Measurements from ENCODE around the gene PRDM16. TPM values are rescaled to one million over a fixed set of nuclear protein-coding genes. Genes with fewer than 3 reads are reported as not detected.

PRDM16 gene
- total RNA-seq, 4 donors from 2014 or later: 0.19 to 1.6 (median 0.36) TPM

DNA sequence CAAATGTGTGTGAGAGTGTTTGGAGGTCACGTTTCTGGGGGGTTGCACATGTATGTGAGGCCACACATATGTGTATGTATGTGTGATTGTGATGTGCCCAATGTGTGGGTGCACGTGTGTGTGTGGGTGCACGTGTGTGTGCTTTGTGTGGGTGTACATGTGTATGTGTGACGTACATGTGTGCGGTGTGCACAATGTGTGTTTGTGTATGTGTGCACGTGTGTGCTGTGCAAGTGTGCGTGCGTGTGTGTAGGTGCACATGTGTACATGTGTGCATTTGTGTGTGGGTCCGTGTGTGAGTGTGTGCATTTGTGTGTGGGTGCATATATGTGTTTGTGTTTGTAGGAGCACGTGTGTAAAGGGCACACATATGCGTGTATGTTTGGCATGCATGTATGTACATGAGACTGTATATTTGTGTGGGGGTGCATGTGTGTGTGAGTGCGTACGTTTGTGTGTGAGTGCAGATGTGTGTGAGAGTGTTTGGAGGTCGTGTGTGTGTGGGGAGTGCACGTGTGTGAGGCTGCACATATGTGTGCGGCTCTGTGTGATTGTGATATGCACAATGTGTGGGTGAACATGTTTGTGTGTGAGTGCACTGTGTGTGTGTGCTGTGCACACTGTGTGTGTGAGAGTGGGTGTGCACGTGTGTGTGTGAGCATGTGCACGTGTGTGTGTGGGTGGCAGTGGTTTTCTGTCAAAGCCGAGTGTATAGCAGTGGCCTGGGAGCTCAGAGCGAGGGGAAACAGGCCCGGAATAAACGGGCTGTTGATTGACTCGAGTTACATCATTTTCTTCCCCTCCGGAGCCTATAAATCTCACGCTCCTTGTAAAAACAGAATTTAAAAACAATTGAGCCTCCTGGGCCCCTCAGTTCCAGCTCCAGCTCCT lies 252.8 kb downstream of the PRDM16 start:
- no peak for DNase-seq (ENCODE audit: low spot score in 2 of 2)
- no peak overlapping the region for H3K4me3 ChIP-seq
- H3K27ac ChIP-seq: no peak overlapping the region
- no peaks in the 10 kb centered on the region for H3K36me3 ChIP-seq
- no peaks in the 10 kb centered on the region for H3K9me3 ChIP-seq
- TF ChIP-seq POLR2A (IDR thresholded peaks at IDR 0.05) (no peak), EP300 (IDR thresholded peaks at IDR 0.05) (no peak), POLR2AphosphoS5 (IDR thresholded peaks at IDR 0.05) (no peak)
- TF ChIP-seq, protein P1, sequence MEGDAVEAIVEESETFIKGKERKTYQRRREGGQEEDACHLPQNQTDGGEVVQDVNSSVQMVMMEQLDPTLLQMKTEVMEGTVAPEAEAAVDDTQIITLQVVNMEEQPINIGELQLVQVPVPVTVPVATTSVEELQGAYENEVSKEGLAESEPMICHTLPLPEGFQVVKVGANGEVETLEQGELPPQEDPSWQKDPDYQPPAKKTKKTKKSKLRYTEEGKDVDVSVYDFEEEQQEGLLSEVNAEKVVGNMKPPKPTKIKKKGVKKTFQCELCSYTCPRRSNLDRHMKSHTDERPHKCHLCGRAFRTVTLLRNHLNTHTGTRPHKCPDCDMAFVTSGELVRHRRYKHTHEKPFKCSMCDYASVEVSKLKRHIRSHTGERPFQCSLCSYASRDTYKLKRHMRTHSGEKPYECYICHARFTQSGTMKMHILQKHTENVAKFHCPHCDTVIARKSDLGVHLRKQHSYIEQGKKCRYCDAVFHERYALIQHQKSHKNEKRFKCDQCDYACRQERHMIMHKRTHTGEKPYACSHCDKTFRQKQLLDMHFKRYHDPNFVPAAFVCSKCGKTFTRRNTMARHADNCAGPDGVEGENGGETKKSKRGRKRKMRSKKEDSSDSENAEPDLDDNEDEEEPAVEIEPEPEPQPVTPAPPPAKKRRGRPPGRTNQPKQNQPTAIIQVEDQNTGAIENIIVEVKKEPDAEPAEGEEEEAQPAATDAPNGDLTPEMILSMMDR (IDR thresholded peaks at IDR 0.05): no peak
- 58% methylated on average over 25 of the region's 25 CpGs for WGBS
- peaks cover 9% of the 10 kb centered on the region for H3K4me1 ChIP-seq
- peaks cover 82% of the 10 kb centered on the region for H3K27me3 ChIP-seq

DNA sequence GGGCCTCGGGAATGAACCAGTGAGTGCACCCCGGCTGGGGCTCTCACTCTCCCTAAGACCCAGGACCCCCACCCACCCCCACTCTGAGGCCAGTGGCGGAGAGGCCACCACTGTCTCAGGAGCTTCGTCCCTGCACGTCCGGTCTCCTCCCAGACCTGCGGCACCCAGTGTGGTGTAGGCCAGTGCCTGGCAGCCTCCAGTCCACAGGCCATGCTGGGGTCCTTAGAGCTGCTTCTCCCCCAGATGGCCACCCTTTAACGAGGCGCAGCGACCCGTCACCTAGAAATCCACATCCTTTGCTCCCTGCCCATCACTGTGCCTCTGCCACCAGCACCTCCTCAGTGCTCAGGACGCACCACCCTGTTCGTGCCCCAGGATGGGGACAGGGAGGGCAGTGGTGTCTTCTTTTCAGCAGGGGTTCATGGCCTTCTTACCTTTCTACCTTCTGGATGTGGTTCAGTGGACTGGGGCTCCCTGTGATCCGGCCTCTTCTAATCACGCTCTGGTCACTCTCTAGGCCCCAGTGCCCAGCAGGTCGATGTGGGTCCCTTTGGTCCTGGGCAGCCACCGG lies 253.5 kb downstream of the PRDM16 start:
- no peak for DNase-seq (ENCODE audit: low spot score in 2 of 2)
- Histone ChIP-seq H3K9me3 (no peaks in the 10 kb centered on the region), H3K4me1 (peaks cover 9% of the 10 kb centered on the region), H3K27ac (no peak overlapping the region), H3K27me3 (peaks cover 75% of the 10 kb centered on the region), H3K4me3 (no peak overlapping the region), H3K36me3 (no peaks in the 10 kb centered on the region)
- 81% methylated on average over 8 of the region's 17 CpGs for WGBS
- TF ChIP-seq EP300 (IDR thresholded peaks at IDR 0.05): no peak
- no peak for TF ChIP-seq POLR2AphosphoS5 (IDR thresholded peaks at IDR 0.05)
- TF ChIP-seq POLR2A (IDR thresholded peaks at IDR 0.05): no peak
- TF ChIP-seq, protein P1 (IDR thresholded peaks at IDR 0.05): no peak

DNA sequence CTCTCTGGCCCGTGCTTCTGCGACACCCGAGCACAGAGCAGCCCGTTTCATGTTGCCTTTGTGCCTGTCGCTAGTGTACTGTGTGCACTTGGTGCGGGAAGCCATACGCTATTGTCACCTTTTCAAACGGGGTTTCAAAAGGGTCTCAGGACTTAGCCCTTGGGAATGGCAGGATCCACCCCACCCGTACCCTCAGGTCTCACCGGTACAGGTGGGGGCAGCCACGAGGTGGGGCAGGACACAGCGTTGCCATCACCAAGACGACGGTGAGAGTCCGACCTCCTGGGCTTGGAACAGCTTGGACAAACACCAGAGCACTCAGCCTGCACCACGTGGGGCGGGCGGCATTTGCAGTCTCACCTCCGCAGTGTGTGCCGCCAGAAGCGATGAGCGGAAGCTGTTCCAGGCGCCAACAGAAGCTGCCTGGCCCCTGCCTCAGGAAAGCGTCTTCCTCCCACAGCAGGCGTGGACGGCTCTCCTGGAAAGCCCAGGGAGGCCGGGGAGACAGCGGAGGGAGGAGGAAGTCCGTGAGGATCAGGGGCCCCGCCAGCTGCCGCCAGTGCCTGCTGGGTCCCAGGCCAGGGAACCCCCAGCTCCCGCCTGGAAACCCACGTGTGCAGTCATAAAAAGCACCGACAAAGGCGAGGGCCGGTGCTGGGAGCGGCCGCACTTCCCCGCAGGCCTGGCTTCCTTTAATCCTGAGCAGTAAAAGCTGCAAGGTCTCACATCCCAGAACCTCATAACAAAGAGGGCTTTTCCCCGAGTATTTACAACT lies 254.2 kb downstream of the PRDM16 start:
- Histone ChIP-seq H3K36me3 (no peaks in the 10 kb centered on the region), H3K27ac (no peak overlapping the region), H3K27me3 (peaks cover 69% of the 10 kb centered on the region), H3K4me3 (no peak overlapping the region), H3K9me3 (no peaks in the 10 kb centered on the region), H3K4me1 (peaks cover 9% of the 10 kb centered on the region)
- 38% methylated on average over 21 of the region's 40 CpGs for WGBS
- no peak for TF ChIP-seq POLR2AphosphoS5 (IDR thresholded peaks at IDR 0.05)
- TF ChIP-seq, protein P1 (IDR thresholded peaks at IDR 0.05): no peak
- no peak for TF ChIP-seq EP300 (IDR thresholded peaks at IDR 0.05)
- TF ChIP-seq POLR2A (IDR thresholded peaks at IDR 0.05): no peak
- no peak for DNase-seq (ENCODE audit: low spot score in 2 of 2)

DNA sequence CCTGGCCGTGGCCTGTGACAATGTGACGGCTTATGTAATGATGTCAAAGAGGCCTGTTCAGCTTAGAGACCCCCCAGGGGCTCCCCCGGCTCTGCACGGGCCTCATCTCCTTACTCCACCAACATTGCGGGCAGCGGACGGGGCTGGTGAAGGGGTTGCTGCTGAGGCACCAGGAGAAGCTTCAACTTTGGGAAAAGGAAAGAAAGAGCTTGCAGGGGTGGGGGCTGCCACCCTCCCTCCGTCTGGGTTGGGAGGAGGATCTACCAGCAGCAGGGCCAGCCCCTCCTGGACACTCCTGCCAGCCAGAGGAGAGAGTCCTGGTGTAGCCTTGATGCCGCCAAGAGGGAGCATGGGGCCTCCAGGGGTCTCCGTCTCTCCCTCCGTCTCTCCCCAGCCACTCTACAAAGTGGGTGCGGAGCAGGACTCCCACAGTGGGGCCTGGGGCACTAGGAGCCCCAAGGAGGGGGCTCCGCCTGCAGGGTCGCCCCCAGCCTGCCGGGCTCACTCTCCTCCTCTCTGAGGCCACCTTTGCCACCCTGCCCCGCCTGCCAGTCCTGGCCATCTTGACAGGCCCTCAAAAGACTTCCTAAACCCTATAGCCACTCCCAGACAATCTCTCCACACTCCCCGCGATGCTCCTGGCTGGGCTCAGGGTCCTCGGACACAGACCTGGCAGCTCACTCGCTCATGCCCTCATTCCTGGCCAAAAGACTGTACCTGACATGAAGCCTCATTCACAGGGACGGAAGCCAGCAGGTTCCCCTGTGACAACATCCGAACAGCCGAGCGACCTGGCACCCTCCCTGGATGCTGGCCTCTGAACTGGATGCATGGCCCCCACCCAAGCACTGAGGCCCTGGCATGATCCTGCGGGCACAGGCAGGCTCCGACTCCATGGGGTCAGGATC lies 255.0 kb downstream of the PRDM16 start:
- no peak for DNase-seq (ENCODE audit: low spot score in 2 of 2)
- 81% methylated on average over 17 of the region's 26 CpGs for WGBS
- Histone ChIP-seq H3K4me1 (peaks cover 9% of the 10 kb centered on the region), H3K9me3 (no peaks in the 10 kb centered on the region), H3K36me3 (no peaks in the 10 kb centered on the region), H3K27me3 (peaks cover 63% of the 10 kb centered on the region), H3K27ac (no peak overlapping the region), H3K4me3 (no peak overlapping the region)
- TF ChIP-seq POLR2AphosphoS5 (IDR thresholded peaks at IDR 0.05): no peak
- TF ChIP-seq, protein P1 (IDR thresholded peaks at IDR 0.05): no peak
- TF ChIP-seq POLR2A (IDR thresholded peaks at IDR 0.05): no peak
- TF ChIP-seq EP300 (IDR thresholded peaks at IDR 0.05): no peak
